Stimulated activated CD4-positive, alpha-beta T cell treated with anti-CD3 and anti-CD28 coated beads, Interleukin-15, amount 100 ng/mL, for 48 hours (primary cell): ENCODE data around the gene IFT172.
A peak's percentile ranks its signal among the peaks of the same experiment; 100 is the strongest.
"Not testable (repeated sequence)": the region's sequence is repeated elsewhere in the genome, so short reads cannot be mapped to it uniquely, and the experiment has no call there.

Experiments used
- DNase-seq, 2 donors: peaks; one replicate each; pipeline ENCODE4 v3.0.0-alpha.2; 2020; ENCODE audit warnings: low read depth in 2 of 2

IFT172 gene, protein sequence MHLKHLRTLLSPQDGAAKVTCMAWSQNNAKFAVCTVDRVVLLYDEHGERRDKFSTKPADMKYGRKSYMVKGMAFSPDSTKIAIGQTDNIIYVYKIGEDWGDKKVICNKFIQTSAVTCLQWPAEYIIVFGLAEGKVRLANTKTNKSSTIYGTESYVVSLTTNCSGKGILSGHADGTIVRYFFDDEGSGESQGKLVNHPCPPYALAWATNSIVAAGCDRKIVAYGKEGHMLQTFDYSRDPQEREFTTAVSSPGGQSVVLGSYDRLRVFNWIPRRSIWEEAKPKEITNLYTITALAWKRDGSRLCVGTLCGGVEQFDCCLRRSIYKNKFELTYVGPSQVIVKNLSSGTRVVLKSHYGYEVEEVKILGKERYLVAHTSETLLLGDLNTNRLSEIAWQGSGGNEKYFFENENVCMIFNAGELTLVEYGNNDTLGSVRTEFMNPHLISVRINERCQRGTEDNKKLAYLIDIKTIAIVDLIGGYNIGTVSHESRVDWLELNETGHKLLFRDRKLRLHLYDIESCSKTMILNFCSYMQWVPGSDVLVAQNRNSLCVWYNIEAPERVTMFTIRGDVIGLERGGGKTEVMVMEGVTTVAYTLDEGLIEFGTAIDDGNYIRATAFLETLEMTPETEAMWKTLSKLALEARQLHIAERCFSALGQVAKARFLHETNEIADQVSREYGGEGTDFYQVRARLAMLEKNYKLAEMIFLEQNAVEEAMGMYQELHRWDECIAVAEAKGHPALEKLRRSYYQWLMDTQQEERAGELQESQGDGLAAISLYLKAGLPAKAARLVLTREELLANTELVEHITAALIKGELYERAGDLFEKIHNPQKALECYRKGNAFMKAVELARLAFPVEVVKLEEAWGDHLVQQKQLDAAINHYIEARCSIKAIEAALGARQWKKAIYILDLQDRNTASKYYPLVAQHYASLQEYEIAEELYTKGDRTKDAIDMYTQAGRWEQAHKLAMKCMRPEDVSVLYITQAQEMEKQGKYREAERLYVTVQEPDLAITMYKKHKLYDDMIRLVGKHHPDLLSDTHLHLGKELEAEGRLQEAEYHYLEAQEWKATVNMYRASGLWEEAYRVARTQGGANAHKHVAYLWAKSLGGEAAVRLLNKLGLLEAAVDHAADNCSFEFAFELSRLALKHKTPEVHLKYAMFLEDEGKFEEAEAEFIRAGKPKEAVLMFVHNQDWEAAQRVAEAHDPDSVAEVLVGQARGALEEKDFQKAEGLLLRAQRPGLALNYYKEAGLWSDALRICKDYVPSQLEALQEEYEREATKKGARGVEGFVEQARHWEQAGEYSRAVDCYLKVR (N-terminal part only)

DNA sequence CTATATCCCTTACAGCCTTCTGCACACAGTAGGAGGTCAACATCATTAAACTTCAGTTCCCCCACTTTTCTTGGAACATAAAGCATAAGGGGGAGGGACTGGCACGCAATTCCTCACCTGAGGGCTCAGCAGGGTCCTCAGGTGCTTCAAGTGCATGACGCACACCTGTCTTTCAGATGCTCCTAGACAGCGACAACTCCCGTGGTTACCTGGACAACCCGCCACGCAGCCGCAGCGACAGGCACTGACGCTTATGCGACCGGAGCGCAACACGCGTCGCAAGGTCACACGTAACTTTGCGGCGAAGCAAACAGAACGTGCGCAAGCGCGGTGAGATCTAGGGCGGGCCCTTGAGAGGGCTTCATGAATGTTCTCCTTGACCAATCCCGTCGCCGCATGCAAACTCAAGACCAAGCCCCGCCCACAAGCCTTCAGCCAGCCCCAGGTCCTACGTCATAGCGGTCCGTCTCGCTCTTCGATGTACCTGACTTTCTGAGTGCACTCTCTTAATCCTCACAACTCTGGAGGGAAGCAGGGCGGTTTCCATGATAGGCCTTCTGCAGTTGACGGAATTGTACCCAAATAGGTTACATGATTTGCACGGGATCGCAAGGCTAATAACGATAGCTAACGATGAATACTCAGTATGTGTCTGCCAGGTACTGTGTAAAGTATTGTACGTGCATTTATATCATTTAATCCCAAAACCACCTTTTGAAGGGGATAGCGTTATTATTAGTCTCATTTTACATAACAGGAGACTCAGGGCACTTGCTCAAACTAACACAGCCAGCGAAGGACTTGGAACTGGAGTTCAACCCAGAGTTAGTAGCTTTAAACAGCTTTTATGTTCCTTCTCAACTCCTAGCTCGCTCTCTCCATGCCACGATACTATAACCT is at the start of gene IFT172:
TSS of gene IFT172 (minus strand) at position 246 of the 900 bp plus-strand sequence. CDS start at position 156, 90 bp downstream.
- DNase-seq: peak; percentile 99

DNA sequence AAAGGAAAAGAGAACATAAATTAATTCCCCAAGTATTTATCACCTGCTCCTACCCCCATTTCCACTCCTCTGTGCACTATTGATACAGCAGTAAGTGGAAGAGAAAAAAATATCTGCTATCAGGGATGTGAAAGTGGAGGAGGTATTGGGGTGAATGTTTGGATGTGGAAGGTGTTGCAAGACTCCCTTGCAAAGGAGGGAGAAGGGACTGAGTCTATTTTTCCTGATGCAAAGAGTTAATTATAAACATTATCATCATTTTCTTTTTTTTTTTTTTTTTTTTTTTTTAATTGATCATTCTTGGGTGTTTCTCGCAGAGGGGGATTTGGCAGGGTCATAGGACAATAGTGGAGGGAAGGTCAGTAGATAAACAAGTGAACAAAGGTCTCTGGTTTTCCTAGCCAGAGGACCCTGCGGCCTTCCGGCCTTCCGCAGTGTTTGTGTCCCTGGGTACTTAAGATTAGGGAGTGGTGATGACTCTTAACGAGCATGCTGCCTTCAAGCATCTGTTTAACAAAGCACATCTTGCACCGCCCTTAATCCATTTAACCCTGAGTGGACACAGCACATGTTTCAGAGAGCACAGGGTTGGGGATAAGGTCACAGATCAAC is 49.4 kb upstream of the IFT172 start:
- not testable (repeated sequence) for DNase-seq

DNA sequence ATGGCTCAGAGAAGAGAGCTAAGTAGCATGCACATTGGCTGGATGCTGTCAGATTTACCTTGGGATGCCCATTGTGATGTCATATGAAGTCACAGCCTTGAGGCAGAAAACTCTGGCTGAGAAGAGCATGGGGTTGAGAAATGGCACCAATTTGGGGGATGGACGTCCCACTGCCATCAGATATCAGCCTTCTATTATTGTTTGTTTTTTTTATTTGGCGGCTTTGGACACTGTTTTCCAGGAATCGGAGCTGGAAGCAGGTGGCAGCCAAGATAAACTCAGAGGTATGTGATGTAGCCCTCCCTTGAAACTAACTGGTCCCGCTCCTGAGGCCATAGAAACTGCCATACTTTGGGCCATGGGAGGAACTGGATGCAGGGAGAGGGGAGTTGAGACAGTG is 47.7 kb upstream of the IFT172 start:
- no peak for DNase-seq

DNA sequence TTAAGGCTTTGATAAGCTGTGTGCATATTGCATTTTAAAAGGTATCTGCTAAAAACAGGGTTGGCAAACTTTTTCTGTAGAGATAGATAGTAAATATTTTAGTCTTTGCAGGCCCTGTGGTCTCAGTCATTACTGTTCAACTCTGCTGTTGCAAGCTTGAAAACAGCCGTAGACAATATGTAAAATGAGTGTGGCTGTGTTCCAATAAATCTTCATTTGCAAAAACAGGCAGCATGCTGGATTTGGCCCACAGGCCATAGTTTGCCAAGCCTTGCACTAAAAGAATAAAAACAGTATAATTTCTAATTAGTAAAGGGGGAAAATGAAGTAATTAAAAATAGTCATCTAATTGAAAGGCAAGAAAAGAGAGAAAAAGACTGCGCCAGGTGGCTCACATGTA is 42.4 kb upstream of the IFT172 start:
- no peak for DNase-seq

DNA sequence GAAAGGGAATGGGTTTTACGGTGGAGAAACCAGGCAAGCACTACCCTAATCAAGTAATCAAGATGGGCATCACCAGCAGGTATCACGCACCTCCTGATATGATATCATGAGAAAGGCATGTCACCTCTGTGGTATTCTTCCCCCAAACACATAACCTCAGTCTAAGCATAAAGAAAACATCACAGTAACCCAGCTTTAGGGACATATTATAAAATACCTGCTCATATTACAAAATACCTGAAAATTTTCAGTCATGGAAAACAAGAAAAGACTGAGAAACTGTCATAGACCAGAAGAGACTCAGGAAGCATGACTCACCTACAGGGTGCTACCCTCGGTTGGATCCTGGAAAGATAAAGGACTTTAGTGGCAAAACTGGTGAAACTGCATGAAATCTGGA is 37.6 kb upstream of the IFT172 start:
- no peak for DNase-seq

DNA sequence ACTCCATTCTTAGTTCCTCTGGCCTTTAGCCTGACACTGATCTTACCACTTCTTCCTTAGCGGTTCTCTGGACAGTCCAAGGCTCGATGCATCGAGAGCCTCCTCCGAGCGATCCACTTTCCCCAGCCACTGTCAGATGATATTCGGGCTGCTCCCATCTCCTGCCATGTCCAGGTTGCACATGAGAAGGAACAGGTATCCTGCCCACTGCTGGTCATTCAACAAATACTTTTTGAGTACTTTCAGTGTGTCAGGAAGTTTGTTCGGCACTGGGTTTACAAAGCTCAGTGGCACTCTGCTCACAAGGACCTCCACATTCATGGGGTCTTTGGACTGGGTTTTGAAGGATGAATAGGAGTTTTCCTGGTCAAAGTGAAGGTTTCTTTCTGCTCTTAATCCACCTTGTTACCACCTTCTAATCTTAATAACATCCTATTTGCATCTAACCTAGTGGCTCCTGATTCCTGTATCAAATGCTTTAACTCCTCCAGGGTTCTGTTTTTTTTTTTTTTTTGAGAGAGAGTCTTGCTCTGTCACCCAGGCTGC is 32.9 kb upstream of the IFT172 start:
- DNase-seq: no peak

DNA sequence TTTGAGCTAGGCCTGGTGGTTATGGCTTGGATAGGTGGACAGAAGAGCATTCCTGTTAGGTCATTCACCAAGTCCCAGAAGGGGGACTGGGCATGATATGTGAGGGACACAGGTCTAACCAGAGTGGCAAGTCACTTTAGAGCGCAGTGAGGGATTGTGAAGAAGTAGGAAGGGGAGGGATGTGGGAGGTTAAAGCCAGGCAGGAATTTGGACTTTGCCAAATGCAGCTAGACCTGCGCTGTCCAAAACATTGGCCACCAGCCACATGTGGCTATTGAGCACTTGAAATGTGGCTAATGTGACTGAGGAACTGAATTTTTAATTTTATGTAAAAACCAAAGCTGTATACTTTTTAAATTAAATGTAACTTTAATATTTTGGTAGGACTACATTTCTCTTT is 30.8 kb upstream of the IFT172 start:
- no peak for DNase-seq

DNA sequence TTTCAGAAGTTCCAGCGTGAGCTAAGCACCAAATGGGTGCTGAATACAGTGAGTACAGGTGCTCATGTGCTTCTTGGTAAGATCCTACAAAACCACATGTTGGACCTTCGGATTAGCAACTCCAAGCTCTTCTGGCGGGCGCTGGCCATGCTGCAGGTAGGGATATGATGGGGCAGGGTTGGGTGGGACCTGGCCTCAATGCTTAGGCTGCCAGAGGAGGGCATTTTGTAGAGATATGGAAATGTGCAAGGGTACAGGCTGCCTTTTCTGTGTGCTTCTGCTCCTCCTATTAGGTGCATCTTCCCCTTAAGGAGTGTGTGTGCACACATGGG is 29.2 kb upstream of the IFT172 start:
- DNase-seq: no peak

DNA sequence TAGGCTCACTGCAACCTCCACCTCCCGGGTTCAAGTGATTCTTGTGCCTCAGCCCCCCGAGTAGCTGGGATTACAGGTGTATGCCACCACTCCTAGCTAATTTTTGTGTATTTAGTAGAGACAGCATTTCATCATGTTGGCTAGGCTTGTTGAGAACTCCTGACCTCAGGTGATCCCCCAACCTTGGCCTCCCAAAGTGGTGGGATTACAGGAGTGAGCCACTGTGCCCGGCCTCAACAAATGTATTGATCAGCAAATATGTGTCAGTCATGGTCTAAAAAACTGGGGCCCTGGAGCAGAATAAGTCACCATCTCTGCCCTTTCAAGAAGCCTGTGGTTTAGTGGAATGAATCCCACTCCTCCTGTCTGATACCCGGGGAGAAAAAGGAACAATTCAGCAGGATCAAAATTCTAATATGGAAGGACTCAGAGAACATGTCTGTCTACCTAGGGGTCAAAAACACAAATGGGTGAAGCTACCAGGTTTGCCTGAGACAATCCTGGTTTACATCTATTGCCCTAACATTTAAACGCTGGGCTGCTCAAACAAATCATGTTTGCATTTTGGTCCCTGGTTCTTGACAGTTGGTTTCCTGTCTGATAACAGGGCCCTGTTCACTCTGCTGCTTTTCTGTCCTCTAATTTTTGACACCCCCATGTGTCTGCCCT is 28.7 kb upstream of the IFT172 start:
- DNase-seq: no peak

DNA sequence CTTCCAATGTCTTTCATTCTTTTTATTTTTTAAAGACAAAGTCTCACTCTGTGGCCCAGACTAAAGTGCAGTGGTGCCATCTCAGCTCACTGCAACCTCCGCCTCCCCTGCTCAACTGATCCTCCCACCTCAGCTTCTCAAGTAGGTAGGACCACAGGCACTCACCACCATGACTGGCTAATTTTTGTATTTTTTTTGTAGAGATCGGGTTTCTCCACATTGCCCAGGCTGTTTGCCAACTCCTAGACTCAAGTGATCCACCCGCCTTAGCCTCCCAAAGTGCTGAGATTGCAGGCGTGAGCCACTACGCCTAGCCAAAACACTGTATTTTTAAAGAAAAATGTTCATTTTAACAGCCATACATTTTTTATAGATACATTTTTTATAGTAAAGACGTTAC is 19.8 kb upstream of the IFT172 start:
- no peak for DNase-seq

DNA sequence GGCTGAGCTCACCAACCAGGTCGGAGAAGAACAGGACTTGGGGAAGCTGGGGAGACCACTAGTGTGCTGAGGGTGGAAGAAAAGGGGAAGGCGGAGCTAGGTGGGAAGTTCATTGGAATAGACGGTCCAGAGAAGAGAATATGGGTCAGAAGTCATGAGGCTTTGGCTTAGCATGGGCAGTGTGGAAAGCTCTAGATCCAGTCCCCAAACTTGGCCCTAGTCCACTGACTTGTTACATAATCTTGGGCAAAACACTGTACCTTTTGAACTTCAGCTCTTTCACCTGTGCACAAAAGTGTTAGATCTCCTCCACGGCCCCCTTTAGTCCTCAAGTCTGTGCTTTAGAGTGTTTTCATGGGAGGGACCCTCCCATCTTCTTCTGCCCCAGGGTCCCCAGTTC is 17.8 kb upstream of the IFT172 start:
- DNase-seq: no peak

DNA sequence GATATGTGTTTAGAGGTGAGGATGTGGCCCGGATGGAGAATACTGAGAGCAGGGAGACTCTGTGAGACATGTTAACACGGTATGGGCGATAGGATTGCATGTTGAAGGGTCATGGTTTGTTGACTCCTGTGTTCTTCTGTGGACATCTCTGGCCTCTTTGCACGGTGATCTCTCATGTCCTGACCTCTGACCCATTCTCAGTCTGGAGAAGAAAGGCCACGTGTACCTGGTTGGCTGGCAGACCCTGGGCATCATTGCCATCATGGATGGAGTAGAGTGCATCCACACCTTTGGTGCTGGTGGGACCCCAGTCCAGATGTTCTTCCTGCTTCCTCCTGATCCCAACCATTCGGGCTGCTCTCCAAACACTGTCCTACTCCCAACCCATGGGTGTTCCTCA is 17.0 kb upstream of the IFT172 start:
- DNase-seq: no peak

DNA sequence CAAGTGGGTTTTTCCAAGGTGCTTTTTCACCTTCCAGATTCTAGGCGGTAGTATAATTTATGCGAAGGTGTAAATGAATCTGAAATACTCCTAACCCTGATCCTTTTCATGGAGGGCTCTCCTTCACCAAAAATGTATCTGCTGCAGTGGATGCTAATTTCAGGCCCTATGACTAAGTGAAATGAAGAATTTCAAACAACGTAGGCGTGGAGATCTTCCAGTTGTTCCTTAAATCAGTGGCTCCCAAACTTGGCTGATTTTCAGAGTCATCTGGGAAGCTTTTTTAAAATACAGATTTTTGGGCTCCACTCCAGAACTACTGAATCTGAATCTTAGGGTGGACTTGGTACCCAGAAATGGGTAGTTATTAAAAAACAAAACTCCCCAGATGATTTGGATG is 12.6 kb upstream of the IFT172 start:
- no peak for DNase-seq

DNA sequence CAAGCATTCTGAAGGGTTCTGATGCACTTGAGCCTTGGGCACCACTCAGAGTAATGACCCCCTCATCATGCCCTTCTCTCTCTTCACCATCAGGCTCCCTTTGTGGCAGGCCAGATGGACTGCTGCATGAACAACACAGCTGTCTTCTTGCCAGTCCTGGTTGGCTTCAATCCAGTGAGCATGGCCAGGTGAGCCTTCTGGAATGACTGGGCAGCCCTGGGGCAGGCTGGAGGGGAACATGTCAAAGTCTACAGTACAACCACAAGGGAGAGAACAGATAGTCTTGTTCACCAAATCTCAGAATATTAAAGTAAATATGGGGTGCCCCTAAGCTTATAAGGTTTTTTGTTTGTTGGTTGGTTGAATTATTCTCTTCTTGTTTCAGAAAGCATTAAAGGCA is 11.5 kb upstream of the IFT172 start:
- no peak for DNase-seq

DNA sequence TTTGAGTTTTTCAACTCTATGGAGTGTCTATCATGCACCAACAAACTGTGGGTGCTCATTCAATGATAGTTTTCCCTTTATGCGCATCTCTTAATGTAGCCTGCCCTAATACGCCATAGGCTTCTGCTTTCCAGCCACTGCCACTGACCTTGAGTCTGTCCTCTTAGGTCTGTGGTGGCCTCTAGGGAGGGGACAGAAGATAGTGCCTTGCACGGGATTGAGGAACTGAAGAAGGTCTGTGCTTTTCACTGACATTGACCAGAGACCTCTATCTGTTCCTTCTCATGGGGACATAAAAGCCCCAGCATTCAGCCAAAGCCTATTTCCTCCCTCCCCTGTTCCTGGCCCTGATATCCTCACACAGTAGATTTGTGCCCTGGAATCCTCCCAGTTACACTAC is 9.4 kb upstream of the IFT172 start:
- no peak for DNase-seq

DNA sequence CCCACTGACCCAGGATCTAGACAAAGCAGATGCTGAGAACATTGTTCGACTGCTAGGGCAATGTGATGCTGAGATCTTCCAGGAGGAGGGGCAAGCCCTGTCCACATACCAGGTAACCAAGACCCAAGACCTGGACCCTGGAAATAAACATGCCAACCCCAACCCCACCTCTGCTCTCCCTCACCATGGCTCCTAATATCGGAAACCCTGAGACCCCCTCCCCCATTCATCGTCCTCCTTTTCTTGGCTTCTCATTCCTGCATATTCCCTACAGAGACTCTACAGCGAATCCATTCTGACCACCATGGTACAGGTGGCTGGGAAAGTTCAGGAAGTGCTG is 7.7 kb upstream of the IFT172 start:
- no peak for DNase-seq

DNA sequence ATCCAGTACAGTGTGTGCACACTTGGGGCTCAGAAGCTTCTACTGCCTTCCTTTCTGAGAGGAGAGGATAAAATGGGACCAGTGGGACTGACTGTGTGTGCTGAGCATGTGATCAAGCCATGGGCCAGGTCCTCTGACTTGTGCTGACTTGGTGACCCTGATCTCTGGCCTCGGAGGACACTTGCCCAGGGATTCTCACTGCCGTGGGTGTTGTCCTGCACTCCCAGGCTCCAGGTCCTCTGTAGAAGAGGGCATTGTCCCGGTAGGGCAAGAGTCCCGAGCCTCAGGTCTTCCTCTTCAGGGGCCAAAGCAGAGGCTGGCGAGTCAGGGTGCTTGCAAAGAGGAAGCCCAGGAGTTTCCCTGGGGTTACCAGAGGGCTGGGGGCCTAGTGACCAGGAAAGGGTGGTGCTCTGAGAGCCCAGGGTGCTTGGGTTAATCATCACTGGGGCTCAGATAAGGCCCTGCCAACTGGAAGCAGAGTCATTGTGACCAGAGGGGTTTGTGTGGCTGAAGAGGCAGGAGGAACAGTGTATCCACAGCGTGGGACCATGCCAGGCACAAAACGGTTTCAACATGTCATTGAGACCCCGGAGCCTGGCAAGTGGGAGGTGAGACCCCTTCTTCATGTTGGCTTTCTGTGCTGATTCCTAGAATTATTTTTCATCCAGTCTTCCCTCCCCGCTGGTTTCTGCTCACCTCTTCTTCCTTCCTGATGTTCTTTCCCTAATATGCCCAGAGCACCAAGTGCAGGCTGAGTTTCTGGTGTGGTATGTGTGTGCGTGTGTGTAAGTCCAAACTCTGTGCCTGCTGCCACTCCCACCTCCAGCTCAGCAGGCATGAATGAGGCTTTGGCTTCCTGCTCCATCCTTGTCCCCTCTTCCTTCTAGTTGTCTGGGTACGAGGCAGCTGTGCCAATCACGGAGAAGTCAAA is 7.1 kb upstream of the IFT172 start, which contains the start of gene GCKR:
TSS of gene GCKR (plus strand) at position 483 of the 931 bp plus-strand sequence. CDS start at position 549, 66 bp downstream.
- no peak for DNase-seq

DNA sequence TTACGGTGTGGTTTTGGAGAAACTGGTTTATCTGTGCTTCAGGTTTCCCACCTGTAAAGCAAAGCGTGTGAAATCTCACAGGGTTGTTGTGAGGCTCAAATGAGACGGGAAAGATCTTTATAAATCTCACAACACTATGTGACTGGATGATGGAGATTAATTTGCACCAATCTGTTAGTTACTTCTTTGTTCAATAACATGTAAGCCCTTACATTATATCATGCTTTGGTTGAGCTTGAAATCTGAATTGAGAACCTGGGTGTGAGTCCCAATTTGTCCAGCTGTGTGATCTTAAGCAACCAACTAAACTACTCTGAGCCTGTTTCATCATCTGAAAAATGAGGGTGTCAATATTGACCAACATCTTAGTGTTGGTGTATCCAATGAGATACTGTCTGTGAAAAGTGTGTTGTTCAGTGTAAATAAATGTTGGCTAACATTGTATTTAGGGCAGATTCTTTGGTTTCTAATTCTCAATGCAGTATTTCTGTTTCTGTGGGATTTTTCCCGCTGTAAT is 6.4 kb upstream of the IFT172 start:
- no peak for DNase-seq
